Gastroesophageal sphincter (tissue), 3 donors: ENCODE data around the gene HADHB.

Source experiments
- EP300 ChIP-seq: sonication (generic); formaldehyde crosslinking; IDR thresholded peaks from one replicate; pipeline ENCODE4 v1.6.1; 2017; ENCODE audit warnings: antibody characterized with exemption, mild to moderate bottlenecking
- TF ChIP-seq, protein P1 (sequence below), 4 experiments: fragments of 200-600 bp in 2 of 4; fragments of 450-650 bp in 2 of 4; sonication (generic) in 1 of 4; IDR thresholded peaks; one replicate each; pipeline ENCODE4 v1.5.1; 2017 to 2019; ENCODE audit warnings: antibody characterized with exemption in 4 of 4, mild to moderate bottlenecking in 2 of 4, moderate library complexity in 2 of 4

DNA sequence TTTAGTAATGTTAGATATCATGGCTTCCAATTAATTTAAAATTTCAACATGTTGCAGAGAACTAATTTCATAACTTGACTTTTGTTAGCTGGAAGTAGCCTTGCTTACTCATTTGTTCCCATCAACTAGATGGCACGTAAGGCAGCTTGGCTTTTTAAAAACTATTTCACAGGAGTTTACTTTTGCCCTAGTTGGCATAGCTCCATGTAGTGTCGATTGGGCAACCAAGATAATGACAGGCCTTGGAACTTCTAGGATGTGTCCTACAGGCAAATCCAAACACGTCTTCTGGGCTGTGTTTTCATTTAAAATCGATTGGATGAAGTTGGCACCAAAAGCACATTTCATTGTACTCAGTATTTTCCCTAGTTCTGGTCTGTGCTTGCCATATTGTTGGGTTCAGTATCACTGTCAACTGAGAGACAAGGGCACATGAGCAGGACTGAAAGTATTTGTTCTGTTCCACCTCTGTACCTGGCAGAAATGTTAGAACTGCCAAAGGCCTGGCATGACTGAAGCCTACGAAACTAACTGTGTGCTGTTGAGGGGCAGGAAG, 29.4 kb downstream of the HADHB start:
- no peak for TF ChIP-seq EP300
- TF ChIP-seq, protein P1, sequence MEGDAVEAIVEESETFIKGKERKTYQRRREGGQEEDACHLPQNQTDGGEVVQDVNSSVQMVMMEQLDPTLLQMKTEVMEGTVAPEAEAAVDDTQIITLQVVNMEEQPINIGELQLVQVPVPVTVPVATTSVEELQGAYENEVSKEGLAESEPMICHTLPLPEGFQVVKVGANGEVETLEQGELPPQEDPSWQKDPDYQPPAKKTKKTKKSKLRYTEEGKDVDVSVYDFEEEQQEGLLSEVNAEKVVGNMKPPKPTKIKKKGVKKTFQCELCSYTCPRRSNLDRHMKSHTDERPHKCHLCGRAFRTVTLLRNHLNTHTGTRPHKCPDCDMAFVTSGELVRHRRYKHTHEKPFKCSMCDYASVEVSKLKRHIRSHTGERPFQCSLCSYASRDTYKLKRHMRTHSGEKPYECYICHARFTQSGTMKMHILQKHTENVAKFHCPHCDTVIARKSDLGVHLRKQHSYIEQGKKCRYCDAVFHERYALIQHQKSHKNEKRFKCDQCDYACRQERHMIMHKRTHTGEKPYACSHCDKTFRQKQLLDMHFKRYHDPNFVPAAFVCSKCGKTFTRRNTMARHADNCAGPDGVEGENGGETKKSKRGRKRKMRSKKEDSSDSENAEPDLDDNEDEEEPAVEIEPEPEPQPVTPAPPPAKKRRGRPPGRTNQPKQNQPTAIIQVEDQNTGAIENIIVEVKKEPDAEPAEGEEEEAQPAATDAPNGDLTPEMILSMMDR (IDR thresholded peaks at IDR 0.05): no peak
